Eye (tissue), 1 donor: ENCODE measurements around the gene TMC8.

ENCODE experiments used
- DNase-seq: peaks from one replicate; pipeline ENCODE4 v3.0.0-alpha.2; 2015

TMC8 gene

DNA sequence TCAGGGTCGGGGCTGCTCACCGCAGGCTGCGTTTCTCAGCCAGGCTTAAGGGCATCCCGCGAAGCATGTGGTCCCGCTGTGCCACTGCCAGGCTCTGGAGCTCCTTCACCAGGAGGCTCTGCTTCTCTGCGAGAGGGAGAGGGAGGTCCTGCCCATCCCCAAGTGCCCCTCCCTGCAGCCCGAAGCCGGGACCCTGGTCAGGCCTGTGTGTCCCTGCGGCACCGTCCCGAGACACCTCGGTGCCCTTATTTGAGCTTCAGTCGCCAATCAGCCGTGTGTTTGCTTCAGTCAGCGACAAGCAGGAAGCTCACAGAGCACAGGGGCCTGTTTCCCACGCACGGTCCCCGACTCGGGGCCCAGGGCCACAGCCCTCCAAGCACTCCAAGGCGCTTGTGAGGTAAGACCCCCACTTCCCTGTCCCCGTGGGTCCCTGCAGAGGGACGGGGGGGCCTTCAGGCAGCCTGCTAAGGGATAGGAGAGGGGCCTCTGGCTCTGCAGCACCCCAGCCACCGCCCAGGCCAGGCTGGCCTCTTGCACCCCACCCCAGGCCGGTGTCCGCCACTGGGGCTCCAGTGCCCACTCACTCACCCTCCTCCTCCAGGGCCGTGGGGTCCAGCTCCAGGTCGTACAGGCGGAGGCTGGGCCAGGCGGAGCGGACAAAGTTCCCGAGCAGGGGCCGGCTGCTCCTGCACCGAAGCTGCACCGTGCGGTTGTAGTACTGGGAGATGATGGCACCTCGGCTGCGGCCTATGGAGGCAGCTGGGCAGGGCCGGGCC lies 5.2 kb upstream of the TMC8 start:
- DNase-seq = no peak

DNA sequence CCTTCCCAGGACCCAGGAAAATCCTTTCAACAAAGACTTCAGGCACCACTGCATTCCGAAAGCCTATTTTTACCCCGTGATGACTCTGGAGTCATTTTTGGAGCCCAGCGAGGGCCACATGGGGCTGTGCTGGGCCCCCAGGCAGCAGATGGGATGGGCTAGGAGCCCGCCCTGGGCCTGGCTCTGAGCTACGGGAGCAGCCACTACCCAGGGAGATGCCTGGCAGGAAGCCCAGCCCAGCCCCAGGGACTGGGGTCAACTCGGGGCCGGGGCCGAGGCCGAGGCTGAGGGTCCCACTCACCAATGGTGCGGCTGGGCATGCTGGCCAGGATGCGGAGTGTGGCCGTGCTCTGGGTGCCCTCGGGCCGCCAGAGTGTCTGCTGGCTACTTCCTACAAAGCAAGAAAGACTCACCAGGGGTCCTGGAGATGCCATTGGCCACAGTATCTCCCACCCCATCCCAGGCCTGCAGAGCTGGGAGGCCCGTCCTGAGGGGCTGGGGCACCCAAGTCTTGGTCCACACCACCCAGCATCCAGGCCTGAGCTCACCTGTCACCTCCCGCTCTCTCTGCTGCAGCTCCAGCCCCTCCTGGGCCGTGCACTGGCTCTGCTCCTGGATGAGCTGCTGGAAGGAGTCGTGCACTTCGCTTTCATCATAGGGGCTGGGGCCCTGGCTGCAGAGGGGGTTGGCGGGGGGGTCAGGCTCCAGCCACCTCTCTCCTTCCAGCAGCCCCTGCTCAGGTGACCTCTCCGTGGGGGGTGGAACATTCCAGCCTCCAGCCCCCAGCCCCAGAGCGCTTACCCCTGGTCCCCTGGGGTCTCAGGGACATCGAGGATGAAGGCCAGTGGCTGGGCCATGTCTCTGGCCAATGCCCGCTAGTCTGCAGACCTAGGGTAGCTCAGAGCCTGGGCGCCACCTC lies 4.3 kb upstream of the TMC8 start:
- DNase-seq = no peak

DNA sequence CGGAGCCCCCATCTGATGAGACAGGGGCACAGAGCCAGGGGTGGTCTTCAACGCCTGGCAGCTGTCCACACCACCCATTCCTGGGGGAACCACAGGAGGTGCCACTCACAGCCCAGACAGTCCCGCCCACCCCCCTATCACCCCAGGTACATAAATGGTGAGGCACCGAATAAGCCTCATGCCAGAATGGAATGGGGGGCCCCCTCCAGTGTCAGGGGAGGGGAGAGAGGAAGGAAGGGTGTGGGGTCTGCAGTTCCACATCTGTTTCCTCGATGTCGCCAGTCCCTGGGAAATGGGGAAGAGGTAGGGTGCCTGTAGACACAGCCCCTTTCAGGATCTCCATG lies 3.7 kb upstream of the TMC8 start:
- DNase-seq = no peak

DNA sequence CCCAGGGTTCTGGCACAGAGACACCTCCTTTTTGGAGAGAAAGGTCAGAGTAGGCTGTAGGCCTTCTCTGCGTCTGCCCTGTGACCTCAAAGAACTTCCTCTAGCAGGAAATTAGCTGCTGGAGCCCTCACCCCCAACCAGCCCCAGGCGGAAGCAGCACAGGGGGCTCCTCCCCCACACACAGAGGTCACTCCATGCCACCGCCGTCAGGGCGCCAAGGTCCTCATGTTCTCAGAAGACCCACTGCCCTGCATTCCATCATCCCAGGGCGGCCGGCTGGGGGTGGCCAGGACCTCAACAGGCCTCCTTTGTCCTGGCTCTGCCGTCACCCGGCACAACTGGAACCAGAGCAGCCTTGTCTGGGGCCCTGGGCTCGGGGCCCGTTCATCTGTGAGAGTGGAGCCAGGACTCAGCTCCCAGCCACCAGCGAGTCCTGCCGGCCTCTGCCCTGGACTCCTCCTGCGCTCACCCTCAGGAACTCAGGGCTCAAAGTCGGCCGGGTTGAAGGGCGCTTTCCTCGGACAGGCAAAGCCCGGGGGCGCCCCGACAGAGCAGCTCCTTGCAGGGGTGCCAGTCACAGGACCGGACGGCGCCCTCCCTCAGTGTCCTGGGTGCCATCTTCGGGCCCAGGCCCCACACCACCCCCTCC lies 3.2 kb upstream of the TMC8 start:
- DNase-seq = peak; percentile 68

DNA sequence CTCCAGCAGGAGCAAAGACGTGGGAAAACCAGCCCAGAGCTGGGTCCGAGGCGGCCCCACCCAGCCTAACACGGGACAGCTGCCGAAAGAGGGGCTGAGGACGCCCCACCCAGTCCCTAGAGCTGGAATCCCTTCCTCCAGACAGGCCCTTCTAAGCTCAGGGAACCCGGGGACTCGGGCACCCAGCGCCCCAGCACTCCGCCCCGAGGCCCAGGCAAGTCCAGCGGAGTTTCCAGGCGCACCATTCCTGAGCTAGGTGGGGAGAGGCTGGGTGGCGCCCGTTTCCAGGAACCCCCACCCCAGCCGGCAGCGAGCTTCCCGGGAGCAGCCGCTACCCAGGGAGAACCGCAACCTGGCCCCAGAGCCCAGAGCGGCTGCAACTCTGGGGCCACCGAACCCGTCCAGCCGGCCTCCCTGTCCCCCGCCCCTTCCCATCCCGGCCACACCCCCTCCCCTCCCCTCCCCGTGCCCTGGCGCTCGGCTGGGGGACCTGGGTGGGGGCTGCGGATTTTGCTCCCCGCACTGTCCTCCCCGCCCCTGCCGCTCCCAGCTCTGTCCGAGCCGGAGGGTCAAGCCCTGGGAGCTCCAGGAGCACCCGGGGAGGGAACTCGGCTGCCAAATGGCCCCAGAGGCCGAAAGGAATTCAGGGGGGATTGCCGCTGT lies 2.6 kb upstream of the TMC8 start:
- DNase-seq = peak; percentile 70

- DNase-seq = peak; percentile 74
Observed at GRCh38 chr17:78128551-78129350, 1.8 kb upstream of the TMC8 start, which contains the start of gene TMC6. Gene TMC6 (minus strand): TSS chr17:78128755. CDS start chr17:78126832, 1,923 bp downstream.

DNA sequence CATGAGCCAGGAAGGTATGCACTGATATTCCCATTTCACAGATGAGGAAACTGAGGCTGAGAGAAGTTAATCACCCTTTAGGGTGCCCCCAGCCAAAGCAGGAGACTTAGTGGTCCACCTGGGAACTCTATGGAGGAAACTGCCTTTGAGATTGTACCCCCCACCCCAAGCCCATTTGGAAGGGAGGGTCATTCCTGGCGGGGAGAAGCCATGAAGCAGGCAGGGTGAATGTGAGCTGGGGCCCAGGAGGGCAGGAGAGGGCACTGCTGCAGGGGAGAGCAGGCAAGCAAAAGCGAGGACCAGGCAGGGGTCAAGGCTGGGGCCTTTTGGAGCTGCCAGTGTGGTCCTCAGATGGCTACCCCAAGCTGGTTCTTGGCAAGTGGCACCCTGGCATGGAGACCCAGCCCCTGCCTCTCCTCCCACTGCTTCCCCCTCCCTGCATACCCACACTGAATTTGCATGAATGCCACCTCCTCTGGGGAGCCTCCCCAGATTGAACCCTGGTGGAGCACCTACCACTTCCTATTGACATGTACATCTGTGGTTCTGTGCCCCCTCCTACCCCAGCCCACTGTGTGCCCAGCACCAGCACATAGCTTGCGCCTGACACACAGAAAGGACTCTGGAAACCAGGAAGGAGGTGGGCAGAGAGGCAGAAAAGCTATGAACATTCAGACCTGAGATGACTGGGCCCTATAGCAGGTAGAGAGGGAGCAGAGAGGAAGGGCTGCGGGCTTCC lies 1.1 kb upstream of the TMC8 start:
- DNase-seq = no peak

- DNase-seq = no peak
Observed at GRCh38 chr17:78130090-78130436, 508 bp upstream of the TMC8 start.

DNA sequence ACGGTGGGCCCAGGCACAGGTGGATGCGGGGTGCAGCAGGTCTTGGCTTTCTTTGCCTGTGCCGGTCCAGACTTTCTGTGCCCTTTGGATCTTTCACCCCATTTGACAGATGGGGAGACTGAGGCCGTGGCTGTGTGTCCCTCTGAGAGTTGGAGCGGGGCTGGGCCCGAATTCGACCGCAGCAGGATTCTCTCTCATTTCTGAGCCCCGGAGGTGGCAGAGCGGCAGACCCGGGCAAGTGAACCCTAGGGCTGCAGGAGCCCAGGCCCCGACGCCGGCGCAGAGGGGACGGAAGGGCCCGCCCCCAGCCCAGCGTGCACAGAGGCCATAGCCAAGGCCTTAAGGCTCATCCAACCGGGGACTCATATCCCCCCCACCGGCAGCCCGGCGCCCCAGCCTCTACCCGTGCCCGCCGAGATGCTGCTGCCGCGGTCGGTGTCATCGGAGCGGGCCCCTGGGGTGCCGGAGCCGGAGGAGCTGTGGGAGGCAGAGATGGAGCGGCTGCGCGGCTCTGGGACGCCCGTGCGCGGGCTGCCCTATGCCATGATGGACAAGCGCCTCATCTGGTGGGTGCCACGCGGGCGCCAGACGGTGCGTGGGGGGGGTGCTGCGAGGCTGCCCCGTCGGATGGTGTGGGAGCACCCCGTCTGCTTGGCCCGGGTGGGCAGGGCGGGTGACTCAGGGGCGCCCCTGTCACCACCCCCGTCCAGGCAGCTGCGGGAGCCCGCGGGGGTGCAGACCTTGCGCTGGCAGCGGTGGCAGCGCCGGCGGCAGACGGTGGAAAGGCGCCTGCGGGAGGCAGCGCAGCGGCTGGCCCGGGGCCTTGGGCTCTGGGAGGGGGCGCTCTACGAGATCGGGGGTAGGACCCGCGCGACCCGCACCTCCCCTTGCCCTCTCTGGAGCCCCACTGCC lies 857 bp downstream of the TMC8 start:
- DNase-seq = no peak

GRCh38 chr17:78132084-78132676 lies 1.6 kb downstream of the TMC8 start:
- DNase-seq = no peak

DNA sequence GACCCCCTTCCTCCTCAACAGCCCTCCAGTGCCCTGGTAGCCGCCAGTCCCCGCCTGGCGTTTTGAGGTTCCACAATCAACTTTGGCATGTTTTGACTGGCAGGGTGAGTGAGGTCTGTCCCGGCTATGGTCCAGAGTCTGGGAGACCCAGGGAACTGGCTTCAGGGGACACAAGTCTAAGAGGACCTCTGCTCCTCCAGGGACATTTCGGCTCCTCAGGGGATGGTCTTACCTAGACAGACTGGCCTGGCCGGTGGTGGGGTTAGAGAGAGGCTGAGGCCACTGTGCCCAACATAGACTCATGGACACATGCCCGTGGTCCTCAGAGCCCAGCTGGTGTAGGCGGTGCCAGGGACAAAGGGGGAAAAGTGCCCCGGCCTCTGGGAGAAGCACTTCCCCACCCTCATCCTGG lies 2.2 kb downstream of the TMC8 start:
- no peak for DNase-seq

DNA sequence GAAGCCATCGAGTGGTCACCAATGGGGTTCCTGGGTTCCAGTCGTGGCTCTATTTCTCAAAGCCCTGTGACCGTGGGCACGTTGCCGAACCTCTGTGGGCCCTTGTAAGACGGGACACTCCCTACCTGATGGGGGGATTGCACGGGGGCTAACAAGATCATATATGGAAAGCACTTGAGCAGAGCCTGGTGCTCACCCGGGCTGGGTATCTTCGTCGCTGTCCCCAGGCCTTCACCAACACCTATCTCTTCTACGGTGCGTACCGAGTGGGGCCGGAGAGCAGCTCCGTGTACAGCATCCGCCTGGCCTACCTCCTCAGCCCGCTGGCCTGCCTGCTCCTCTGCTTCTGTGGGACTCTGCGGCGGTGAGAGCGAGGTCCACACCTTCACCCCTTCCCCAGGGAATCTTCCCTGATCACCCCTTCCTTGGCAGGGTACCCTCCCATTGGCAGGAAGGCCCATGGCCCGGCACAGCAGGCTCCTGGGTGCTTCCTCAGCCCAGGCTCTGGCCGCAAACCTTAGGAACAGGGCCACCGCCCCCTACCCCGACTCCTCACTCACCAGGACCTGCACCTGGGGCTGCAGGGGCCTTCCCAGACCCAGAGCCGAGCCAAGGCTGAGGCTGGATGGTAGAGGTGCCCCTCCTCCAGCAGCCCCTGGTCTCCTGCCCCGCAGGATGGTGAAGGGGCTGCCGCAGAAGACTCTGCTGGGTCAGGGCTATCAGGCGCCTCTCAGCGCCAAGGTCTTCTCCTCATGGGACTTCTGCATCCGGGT lies 2.8 kb downstream of the TMC8 start:
- no peak for DNase-seq

DNA sequence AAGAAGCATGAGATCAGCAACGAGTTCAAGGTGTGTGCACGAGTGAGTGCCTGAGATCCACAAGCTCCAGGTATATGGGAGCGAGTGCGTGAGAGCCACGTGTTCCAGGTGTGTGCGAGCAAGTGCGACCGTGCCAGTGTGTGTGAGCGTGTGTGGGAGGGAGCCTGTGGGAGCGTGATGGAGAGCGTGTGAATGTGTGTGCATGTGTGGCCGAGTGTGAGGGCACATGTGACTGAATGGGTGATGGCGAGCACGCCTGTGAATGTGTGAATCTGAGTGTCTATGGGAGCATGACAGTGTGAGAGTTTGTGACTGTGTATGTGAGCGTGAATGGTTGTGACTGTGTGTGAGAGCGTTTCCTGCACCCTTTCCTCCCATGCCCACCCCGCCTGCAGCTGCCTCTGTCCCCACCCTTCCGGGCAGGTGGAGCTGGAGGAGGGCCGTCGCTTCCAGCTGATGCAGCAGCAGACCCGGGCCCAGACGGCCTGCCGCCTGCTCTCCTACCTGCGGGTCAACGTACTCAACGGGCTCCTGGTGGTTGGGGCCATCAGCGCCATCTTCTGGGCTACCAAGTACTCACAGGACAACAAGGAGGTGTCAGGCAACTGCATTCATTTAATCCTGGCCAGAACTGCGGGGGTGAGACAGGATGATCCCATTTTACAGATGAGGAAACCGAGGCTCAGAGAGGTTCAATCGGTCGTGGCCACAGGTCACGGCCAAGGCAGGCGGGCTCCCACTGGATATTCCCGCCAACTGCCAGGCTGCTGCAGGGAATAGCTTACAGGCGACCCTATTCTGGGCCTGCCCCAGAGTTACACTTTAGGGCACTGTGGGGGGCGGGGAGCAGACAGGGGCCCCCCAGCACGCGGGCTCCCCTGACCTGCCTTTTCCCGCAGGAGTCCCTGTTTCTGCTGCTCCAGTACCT lies 3.7 kb downstream of the TMC8 start:
- DNase-seq = no peak

DNA sequence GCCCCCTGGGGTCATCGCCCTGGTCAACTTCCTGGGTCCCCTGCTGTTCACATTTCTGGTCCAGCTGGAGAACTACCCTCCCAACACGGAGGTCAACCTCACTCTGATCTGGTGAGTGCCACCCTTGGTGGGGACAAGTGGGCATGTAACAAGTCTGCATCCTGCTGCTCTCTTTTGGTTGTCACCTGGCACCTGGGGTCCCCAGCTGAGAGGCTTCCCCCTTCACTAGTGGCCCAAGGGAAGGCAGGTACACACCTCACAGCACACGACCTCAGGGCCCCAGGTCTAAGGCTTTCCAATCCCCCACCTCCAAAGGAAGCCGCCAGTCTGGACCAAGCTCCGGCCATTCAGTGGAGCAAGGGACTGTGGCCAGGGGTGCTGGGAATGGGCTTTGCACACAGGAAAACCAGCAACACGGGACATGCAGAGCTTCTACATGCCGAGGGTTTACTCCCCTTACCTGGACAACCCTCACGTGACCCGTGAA lies 4.4 kb downstream of the TMC8 start:
- no peak for DNase-seq

GRCh38 chr17:78135858-78136500 lies 5.4 kb downstream of the TMC8 start:
- DNase-seq = no peak

DNA sequence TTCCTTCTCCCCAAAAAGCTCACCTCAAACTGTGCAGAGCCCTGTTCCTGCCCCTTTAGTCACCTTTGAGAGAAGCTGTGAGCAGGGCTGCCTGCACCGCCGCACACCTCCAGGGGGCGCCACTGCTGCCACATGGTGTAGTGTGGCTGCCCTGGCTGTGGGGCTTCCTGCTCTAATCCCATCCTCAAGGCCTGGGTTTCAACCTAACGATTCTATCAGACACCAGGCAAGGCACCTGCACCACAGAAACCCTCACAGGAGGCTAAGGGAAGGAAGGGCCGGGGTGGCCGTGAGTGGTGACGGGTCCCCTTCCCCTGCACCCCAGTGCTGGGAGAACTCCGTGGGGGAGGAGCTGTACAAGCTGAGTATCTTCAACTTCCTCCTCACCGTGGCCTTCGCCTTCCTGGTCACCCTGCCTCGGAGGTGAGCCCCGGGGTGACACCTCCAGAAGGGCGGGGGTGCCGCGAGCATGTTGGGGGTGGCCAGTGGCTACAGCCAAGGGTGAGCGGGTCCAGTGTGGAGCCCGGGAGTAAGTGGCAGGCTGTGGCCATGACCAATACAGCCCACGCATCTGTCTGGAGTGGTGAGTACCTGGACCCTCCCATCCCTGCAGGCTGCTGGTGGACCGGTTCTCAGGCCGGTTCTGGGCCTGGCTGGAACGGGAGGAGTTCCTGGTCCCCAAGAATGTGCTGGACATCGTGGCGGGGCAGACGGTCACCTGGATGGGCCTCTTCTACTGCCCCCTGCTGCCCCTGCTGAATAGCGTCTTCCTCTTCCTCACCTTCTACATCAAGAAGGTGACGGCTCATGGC lies 7.0 kb downstream of the TMC8 start:
- no peak for DNase-seq
